Nephron (organoid): ENCODE results near the gene COL15A1.

Experiments
- H3K27ac Mint-ChIP-seq, 3 experiments: 2 replicates each; pipeline ENCODE4 v1.8.0; 2020; ENCODE audit warnings: mixed read lengths in 3 of 3, mild to moderate bottlenecking in 2 of 3, moderate library complexity in 1 of 3
- H3K27me3 Mint-ChIP-seq: 2 replicates; pipeline ENCODE4 v1.8.0; 2021; ENCODE audit warnings: low read depth, mild to moderate bottlenecking, moderate library complexity, mixed read lengths
- H3K36me3 Mint-ChIP-seq: 2 replicates; pipeline ENCODE4 v1.8.0; 2020; ENCODE audit warnings: low read depth, mixed read lengths
- H3K4me1 Mint-ChIP-seq: 2 replicates; pipeline ENCODE4 v1.8.0; 2020; ENCODE audit warnings: mixed read lengths
- H3K4me3 Mint-ChIP-seq, 3 experiments: 2 replicates each; pipeline ENCODE4 v1.8.0; 2020; ENCODE audit warnings: mild to moderate bottlenecking in 3 of 3, mixed read lengths in 3 of 3, moderate library complexity in 2 of 3
- H3K9me3 Mint-ChIP-seq: 2 replicates; pipeline ENCODE4 v1.8.0; 2020; ENCODE audit warnings: mixed read lengths
- TF ChIP-seq, protein P1 (sequence below), 3 experiments: fragments of 200-600 bp; sonication (generic); IDR thresholded peaks; one replicate each; pipeline ENCODE4 v1.5.0; 2021; ENCODE audit warnings: antibody characterized with exemption in 3 of 3; ENCODE audit not compliant: unreplicated experiment in 3 of 3

COL15A1 gene

DNA sequence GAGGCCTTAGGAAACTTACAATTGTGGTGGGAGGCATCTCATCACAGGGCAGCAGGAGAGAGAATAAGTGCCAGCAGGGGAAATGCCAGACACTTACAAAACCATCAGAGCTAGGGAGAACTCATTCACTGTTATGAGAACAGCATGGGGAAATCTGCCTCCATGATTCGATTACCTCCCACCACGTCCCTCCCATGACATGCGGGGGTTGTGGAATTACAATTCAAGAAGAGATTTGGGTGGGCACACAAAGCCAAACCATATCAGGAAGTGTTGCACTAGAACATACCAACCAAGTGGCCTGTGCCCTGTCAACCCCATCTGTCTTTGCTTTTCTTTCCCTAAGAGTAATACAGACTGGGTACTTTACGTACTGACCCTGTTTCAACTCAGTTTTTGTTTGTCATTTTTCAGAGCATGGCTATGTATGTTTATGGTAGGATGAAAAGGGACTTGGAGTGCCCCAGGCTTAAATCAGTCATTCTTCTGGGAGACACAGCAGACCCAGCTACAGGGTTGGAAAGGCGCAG lies 102.9 kb downstream of the COL15A1 start:
- TF ChIP-seq, protein P1, sequence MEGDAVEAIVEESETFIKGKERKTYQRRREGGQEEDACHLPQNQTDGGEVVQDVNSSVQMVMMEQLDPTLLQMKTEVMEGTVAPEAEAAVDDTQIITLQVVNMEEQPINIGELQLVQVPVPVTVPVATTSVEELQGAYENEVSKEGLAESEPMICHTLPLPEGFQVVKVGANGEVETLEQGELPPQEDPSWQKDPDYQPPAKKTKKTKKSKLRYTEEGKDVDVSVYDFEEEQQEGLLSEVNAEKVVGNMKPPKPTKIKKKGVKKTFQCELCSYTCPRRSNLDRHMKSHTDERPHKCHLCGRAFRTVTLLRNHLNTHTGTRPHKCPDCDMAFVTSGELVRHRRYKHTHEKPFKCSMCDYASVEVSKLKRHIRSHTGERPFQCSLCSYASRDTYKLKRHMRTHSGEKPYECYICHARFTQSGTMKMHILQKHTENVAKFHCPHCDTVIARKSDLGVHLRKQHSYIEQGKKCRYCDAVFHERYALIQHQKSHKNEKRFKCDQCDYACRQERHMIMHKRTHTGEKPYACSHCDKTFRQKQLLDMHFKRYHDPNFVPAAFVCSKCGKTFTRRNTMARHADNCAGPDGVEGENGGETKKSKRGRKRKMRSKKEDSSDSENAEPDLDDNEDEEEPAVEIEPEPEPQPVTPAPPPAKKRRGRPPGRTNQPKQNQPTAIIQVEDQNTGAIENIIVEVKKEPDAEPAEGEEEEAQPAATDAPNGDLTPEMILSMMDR (IDR thresholded peaks at IDR 0.05; ENCODE audit: unreplicated experiment in 3 of 3), result no peak
- Mint-ChIP-seq H3K9me3 (peaks cover 16% of the 10 kb centered on the region), H3K4me3 (no peak overlapping the region), H3K36me3 (no peaks in the 10 kb centered on the region), H3K27me3 (peaks cover 4% of the 10 kb centered on the region), H3K4me1 (peaks cover 5% of the 10 kb centered on the region), H3K27ac (no peak overlapping the region)

DNA sequence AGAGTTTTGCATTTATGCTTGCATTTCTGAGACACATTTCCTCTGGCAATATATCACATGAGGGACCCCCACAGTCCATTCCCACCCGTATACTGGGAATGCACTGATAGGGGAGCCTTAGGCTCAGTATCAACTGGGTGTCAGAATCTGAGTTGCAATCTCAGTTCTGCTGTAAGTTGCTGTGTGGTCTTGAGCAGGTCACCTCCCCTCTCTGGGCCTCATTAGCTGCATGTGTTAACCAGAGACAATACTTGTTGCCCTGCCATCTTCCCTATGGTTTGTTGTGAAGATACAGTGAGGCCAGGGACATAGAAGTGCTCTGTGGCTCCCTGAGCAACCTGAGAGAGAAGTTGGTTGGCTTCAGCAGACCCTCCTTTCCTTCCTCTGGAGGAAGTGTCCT lies 105.5 kb downstream of the COL15A1 start:
- Mint-ChIP-seq H3K9me3 (peaks cover 6% of the 10 kb centered on the region), H3K36me3 (no peaks in the 10 kb centered on the region), H3K4me1 (peaks cover 8% of the 10 kb centered on the region), H3K4me3 (no peak overlapping the region), H3K27me3 (peaks cover 5% of the 10 kb centered on the region), H3K27ac (no peak overlapping the region)
- TF ChIP-seq, protein P1 (IDR thresholded peaks at IDR 0.05; ENCODE audit: unreplicated experiment in 3 of 3), result no peak

DNA sequence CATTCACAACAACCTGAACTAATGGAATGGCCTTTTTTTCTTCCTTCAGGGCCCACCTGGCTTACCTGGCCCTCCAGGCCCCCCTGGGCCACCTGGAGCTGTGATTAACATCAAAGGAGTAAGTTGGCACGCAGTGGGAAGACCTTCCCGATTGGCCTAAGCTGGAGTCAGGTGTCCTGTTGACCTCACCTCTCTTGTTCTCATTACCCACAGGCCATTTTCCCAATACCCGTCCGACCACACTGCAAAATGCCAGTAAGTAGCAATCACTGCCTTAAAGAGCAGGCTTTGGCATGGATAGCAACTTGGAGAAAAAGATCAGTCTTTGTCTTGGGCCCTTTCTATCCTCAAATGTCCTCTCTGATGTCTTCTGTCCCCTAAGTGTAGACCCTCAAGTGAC lies 105.9 kb downstream of the COL15A1 start:
- H3K9me3 Mint-ChIP-seq, result peaks cover 2% of the 10 kb centered on the region
- peaks cover 8% of the 10 kb centered on the region for H3K4me1 Mint-ChIP-seq
- peak overlapping the region in 1 of 3 experiments; percentile 65 for H3K27ac Mint-ChIP-seq
- peaks cover 5% of the 10 kb centered on the region for H3K27me3 Mint-ChIP-seq
- H3K36me3 Mint-ChIP-seq, result no peaks in the 10 kb centered on the region
- TF ChIP-seq, protein P1 (IDR thresholded peaks at IDR 0.05; ENCODE audit: unreplicated experiment in 3 of 3), result no peak
- H3K4me3 Mint-ChIP-seq, result no peak overlapping the region

DNA sequence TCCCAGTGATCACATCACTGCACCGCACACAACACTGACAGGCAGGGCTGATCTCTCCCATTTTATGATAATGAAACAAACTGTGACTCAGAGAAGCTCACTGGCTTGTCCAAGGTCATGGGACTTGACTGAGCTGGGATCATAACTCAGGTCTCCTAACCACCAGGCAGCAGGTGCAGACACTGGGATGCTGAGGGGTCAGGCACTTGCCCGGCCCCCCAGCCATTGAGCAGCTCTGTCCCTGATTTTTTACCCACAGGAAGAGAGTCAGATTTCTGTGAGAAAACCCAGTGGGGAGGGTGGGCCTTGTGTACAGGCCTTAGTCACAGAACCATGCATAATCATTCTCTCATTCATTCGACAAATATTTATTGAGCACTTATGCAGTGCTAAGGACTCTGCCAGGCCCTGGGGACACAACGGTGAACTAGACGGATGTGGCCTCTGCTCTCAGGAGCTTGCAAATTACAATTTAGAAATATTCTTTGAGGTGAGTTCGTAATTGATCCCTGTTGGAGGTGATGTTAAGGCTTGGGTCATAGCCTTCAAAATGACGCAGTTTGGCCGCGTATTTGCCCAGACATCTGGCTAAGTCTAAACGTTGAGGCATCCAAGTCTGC lies 106.7 kb downstream of the COL15A1 start:
- Mint-ChIP-seq H3K27ac (peak overlapping the region in 2 of 3 experiments; percentile 65 to 90), H3K4me3 (no peak overlapping the region), H3K4me1 (peaks cover 8% of the 10 kb centered on the region), H3K27me3 (peaks cover 5% of the 10 kb centered on the region), H3K36me3 (no peaks in the 10 kb centered on the region), H3K9me3 (no peaks in the 10 kb centered on the region)
- TF ChIP-seq, protein P1 (IDR thresholded peaks at IDR 0.05; ENCODE audit: unreplicated experiment in 3 of 3), result no peak

DNA sequence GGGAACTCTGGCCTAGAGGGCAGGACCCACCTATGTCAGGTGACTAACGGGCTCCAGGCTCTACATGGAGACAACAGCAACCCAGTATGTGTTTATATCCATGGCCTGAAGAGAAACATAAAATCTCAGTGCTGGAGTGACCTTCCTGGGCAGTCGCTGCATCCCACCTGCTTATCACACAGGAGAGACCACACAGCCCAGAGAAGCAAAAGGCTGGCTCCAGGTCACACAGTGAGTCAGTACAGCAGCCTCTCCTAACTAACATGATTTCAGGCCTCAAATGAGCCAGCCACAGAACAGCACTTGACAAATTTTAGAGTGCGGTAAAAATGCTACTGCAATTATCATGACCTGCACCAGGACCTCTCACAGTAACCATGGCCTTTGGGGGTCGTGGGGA lies 107.2 kb downstream of the COL15A1 start:
- H3K36me3 Mint-ChIP-seq, result no peaks in the 10 kb centered on the region
- peaks cover 8% of the 10 kb centered on the region for H3K4me1 Mint-ChIP-seq
- peaks cover 5% of the 10 kb centered on the region for H3K27me3 Mint-ChIP-seq
- H3K9me3 Mint-ChIP-seq, result no peaks in the 10 kb centered on the region
- H3K4me3 Mint-ChIP-seq, result no peak overlapping the region
- peak overlapping the region in 2 of 3 experiments; percentile 65 to 90 for H3K27ac Mint-ChIP-seq
- TF ChIP-seq, protein P1 (IDR thresholded peaks at IDR 0.05; ENCODE audit: unreplicated experiment in 3 of 3), result no peak

DNA sequence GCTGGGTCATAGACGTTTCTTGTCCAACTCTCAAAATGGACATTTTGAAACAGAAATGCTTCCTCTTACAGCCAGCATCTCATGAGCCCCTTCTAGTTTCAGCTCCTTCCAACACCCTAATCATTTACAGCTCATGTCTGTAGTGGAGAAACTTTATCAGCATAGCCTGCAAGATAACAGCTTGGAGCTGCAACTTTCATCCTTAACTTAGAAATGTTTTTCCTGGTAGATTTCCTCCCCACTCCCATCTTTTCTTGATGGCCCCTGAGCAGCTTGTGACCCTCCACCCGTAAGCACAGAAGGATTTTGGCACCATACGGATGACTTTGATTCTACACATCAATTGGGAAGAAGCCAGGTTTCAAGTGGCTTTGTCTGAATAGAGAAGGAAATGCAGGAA lies 107.7 kb downstream of the COL15A1 start:
- Mint-ChIP-seq H3K27me3 (peaks cover 5% of the 10 kb centered on the region), H3K9me3 (no peaks in the 10 kb centered on the region), H3K4me3 (no peak overlapping the region), H3K27ac (peak overlapping the region in 2 of 3 experiments; percentile 65 to 90), H3K36me3 (no peaks in the 10 kb centered on the region), H3K4me1 (peaks cover 8% of the 10 kb centered on the region)
- TF ChIP-seq, protein P1 (IDR thresholded peaks at IDR 0.05; ENCODE audit: unreplicated experiment in 3 of 3), result no peak
